HG02981 (cell line): ENCODE measurements around the gene VCAN.
A peak's percentile ranks its signal among the peaks of the same experiment; 100 is the strongest.

ENCODE experiments used
- ATAC-seq: cut with Tn5 transposase; IDR thresholded peaks from one replicate; pipeline ENCODE4 v1.9.1; 2021; ENCODE audit warnings: mild to moderate bottlenecking, moderate library complexity; ENCODE audit not compliant: unreplicated experiment

VCAN gene

DNA sequence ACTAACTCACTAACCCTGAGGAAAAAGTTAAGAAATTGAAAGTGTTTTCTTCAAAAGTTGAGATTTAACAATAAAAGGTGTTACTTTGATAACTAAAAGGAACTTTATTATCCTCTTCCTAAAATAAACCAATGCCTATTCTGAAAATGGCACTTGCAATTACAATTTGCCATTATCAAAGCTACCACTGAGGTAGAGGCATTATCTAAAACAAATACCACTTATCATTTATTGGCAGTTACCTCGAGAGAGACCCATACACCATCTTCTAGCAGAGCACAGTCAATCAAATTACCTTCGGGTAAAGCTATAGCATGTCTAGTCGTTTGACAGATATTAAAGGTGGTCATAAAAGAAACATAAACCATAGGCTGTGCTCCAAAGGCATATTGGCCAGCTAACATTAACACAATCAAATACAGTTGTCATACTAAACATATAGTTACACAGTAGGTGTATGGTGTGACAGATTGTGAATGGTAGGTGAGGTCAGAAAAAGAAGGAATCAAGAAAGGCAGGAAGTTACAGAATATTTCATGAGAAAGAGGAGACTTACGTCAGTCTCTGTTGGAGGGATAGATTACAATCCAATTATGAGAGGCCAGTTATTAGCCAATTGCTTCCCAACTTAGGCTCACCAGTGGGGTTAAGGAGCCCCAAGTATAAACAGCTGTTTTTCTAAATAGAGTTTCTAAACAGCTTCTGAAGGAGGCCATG is 56.3 kb downstream of the VCAN start:
- ATAC-seq: no peak

DNA sequence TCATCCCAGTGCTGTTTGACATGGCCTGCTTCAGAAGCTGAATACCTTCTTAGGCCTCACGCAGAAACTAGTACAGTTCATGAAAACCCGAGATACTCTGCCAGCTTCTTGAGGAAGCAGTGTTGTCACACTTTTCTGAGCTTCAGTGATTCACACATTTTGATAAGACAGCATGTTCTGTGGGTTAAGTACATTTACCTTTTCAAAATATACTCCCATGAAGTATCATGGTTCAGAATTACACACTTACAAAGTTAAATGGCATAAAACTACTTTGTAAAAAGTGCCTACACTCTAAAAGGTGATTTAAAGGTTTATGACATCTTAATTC is 56.9 kb downstream of the VCAN start:
- no peak for ATAC-seq

DNA sequence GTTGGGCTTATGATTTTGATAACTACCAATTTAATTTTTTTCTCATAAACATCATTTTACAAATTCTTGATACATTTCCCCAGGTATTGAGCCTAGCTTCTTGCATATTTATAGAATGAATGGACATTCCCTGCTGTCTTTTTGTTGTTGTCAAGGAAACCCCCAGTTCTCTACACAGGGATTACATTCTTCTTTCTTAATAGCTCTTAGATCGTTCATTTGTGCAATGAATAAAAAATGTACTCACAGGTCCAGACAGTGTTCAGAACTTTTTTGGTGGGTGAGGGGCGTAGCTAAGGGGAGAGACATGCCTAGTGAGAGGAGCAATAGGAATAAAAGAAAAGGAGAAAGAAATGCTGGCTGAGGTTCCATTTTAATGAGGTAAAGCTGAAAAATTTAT is 58.6 kb downstream of the VCAN start:
- no peak for ATAC-seq

DNA sequence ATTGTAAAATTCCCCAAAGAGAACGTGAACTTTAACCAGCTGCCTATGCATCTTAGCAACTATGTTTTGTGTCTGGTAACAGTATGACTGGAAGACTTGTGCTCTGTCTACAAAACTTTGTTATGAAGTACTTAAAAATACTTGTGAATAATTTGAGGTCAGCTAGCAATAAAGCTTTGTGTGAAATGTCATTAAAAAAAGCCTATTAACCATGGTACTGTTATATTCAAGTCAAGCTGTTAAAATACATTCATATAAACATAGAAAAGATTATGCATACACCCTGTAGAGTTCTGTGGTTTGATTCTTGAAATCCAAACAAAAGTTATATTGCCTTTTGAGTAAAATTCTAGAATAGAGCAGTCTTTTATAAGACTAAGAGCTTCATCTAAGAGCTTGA is 60.1 kb downstream of the VCAN start:
- no peak for ATAC-seq

DNA sequence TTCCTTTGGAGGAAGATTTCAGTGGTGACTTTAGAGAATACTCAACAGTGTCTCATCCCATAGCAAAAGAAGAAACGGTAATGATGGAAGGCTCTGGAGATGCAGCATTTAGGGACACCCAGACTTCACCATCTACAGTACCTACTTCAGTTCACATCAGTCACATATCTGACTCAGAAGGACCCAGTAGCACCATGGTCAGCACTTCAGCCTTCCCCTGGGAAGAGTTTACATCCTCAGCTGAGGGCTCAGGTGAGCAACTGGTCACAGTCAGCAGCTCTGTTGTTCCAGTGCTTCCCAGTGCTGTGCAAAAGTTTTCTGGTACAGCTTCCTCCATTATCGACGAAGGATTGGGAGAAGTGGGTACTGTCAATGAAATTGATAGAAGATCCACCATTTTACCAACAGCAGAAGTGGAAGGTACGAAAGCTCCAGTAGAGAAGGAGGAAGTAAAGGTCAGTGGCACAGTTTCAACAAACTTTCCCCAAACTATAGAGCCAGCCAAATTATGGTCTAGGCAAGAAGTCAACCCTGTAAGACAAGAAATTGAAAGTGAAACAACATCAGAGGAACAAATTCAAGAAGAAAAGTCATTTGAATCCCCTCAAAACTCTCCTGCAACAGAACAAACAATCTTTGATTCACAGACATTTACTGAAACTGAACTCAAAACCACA is 67.4 kb downstream of the VCAN start:
- ATAC-seq: peak; percentile 81

DNA sequence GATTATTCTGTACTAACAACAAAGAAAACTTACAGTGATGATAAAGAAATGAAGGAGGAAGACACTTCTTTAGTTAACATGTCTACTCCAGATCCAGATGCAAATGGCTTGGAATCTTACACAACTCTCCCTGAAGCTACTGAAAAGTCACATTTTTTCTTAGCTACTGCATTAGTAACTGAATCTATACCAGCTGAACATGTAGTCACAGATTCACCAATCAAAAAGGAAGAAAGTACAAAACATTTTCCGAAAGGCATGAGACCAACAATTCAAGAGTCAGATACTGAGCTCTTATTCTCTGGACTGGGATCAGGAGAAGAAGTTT is 67.9 kb downstream of the VCAN start:
- ATAC-seq: no peak

DNA sequence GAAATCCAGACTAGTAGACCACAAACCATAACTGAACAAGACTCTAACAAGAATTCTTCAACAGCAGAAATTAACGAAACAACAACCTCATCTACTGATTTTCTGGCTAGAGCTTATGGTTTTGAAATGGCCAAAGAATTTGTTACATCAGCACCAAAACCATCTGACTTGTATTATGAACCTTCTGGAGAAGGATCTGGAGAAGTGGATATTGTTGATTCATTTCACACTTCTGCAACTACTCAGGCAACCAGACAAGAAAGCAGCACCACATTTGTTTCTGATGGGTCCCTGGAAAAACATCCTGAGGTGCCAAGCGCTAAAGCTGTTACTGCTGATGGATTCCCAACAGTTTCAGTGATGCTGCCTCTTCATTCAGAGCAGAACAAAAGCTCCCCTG is 68.6 kb downstream of the VCAN start:
- no peak for ATAC-seq

DNA sequence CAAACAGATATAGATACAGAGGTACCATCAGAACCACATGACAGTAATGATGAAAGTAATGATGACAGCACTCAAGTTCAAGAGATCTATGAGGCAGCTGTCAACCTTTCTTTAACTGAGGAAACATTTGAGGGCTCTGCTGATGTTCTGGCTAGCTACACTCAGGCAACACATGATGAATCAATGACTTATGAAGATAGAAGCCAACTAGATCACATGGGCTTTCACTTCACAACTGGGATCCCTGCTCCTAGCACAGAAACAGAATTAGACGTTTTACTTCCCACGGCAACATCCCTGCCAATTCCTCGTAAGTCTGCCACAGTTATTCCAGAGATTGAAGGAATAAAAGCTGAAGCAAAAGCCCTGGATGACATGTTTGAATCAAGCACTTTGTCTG is 69.2 kb downstream of the VCAN start:
- ATAC-seq: no peak

DNA sequence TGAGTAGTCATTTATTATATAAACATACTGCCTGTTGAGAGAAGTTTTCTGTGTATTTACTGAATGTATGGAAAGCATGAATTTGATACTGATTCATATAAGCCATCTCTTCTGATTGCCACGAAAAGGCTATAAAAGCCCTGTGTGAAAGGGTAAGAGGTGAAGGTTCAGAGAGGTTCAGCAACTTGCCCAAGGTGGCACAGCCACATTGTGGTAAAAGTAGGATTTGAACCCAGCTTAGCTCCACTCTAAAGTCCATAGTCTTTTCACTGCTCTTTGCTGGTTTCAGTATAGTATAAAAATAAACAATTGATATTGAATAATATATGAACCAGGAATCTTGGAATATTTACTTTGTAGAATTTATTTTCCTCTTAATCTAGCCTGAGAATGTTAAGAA is 71.3 kb downstream of the VCAN start:
- no peak for ATAC-seq

DNA sequence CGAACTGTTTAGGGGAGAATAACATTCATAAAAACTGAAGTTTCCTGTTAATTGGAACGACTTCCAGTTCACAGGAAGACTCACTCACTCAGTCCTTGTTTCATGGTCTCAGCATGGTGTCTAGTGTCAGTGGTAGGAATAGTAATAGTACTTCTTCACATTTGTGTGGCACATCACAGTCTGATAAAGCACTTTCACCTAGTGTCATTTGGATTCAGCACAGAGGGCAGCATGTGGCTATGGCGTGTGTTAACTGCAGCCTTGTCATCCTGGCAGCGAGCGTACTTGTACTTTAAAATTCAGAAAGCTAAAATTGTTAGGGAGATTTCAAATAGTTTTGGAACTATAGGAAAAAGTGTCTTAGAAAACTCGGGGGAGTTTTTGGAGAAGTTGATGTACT is 72.4 kb downstream of the VCAN start:
- no peak for ATAC-seq

DNA sequence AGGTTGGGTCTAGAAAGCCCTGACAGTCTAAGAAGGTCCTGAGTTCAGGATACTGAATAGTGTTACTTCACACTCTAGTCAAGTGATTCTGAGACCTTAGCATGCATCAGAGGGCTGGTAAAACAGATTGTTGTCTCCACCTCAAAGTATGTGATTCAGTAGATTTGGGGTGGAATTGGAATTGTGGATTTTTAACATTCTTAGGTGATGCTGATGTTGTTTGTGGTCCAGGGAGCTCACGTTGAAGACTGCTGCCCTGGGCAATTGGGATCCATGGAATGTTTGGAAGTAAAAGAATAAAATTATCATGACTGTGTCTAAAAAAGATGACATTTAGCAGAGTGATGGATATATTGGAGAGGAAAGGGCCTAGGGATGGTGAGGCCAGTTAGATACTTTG is 75.6 kb downstream of the VCAN start:
- ATAC-seq: no peak

DNA sequence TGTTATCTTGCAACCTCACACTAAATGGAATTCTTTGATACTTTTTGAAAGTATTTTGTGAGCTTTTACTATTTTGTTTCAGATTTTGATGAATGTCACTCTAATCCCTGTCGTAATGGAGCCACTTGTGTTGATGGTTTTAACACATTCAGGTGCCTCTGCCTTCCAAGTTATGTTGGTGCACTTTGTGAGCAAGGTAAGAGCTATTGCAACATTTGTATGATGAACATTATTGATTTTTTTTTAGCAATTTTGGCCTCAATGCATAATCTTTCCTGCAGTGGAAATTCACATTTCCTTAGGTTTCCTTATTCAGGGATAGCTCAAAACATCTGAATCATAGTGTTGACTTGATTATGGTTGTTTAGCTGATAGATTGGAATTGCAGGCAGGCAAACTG is 76.3 kb downstream of the VCAN start:
- no peak for ATAC-seq

DNA sequence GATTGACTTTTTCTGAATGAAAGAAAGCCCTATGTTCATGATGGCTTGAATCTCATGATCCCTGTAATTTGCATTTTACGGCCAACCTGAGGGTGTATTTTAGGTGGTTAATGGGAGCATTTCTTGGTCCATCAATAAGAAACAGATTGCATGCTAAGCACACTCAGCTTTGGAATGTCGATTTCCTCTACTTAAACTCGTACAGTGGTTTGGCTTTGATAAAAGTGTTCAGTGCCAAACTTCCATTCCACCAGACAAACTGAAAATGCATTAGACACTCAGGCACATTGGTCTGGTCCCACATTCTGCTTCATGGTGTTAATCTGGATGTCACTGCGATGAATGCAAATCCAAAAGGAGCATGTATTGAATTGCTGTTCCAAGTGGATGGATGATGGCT is 77.0 kb downstream of the VCAN start:
- no peak for ATAC-seq

DNA sequence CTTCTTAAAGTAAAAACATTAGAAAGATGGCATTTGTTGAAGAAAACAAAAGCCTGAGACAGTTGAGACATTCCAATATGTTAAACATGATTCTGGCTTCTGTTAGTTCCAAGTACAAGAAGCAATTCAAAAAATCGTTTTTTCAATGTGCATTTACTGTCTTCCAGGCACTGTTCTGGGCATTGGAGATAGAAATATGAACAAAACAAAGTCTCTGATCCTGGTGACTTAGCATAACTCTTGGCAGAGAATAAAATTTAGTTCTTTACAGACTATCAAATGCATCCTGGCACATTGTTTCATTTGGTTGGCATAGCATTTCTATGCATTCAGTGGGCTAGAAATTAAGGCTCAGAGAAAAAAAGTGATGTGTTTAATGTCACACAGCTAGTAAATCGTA is 77.5 kb downstream of the VCAN start:
- ATAC-seq: no peak

DNA sequence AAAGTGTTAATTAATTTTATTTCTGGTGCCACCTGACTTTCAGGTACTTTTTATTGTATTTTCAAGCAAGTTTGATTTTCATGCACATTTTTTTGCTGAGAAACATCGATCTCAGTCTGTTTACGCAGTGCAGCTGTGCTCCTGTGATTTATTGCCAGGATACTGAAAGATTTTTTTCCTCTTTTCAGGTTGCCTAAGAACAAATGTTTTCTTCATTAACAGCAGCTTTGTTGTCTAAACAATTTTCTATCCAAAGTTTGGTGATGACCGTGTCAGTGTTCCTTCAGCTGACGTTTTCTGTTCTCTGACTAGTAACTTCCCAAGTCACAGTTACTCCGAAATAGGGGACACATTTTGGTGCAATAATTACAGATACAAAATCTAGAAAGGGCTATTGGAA is 78.1 kb downstream of the VCAN start:
- ATAC-seq: no peak

DNA sequence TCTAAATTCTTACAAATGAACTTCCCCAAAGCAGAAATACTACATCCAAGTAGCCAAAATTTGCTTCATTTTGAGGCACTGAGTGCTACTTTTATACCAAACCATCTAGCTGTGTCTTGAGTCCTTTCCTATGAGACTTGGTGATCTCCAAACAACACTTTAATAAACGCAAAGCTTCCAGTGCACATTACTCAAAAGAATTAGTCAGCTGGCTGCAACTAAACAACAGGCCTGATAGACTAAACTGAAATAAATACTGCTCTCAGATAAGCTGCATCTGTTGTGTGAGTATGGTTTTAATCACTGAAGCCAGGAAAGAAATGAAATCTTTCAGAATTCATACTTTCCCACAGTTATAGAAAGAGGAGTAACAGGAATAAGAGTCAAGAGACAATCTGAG is 80.3 kb downstream of the VCAN start:
- no peak for ATAC-seq

DNA sequence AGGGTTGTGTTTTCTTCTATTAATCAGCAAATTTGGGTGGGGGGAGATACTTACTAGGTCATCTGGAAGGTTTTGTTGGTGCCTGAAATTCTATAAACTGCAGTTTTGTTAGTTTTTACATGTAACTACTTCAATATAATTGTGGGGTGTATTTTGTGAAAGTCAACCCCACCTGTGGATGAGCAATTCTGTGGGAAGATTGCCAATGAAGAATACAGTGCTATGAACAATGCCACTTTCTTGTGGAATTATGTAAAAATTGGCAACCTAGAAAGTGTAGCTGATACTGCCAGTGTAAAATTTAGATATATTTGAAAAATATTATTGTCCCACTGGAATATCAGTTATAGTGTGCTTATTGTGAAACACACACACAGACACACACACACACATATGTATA is 80.7 kb downstream of the VCAN start:
- ATAC-seq: no peak

DNA sequence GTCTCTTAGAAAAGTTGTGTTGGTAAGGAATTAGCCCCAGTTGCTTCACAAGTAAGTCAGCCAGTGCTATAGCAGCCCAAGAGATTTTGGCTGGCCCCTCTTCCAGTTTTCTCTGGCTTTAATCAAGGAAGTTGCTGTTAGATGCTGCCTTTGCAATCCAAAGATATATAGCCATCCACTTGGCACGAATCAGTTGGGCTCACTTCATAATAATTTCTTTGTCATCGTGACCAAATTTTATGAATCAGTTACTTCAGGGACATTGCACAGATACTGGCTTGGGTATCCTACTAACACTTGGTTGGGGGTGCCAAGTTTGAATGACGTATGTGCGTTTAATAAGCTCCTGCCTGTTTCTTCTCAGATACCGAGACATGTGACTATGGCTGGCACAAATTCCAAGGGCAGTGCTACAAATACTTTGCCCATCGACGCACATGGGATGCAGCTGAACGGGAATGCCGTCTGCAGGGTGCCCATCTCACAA is 81.5 kb downstream of the VCAN start:
- no peak for ATAC-seq

DNA sequence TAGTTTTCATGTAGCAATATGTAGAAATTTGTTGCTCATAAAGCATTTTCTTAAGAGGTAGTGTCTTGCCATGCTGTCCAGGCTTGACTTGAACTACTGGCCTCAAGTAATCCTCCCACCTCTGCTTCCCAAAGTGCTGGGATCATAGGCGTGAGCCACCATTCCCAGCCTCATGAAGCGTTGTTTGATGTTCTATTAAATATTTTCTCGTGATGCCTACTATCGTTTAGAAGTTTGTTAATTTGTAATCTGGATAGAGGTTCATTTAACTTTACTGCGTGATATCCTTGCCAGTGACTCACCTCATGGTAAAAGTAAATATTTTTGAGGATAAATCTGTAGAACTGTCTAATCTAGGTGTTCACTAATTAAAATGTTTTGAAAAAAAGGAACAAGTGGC is 82.6 kb downstream of the VCAN start:
- ATAC-seq: no peak

DNA sequence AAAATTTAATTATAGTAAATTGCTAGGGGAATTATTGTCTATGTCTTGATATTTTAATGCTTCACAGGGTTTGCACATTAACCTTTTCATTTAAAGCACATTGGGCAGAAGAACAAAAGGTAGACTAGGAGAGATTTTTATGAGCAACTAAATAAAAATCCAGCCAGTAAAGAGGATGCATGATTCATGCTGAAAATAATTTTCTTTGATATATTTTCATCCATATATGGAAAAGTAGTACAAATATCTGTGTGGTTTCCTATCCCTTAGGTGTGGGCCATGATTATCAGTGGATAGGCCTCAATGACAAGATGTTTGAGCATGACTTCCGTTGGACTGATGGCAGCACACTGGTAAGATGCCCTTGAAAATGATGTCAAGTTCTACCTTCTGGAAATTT is 83.1 kb downstream of the VCAN start:
- no peak for ATAC-seq

DNA sequence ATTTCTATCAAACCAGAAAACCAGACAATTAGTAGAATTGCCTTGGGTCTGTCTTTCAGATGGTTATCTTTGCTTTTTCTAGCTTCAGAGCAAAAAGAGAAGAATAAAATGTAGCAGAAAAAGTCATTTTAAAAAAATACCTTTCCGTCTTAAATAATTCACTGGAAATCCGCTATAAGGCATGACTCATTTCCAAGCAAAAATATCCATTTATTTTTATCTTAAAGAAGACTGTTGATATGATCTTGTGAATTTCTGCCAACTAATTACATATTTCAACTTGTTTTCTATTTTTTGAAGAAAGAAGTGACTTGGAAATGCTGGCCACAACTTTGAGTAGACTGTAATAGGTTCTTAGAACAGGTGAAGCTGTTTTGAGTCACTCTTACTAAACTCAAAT is 83.7 kb downstream of the VCAN start:
- ATAC-seq: no peak

DNA sequence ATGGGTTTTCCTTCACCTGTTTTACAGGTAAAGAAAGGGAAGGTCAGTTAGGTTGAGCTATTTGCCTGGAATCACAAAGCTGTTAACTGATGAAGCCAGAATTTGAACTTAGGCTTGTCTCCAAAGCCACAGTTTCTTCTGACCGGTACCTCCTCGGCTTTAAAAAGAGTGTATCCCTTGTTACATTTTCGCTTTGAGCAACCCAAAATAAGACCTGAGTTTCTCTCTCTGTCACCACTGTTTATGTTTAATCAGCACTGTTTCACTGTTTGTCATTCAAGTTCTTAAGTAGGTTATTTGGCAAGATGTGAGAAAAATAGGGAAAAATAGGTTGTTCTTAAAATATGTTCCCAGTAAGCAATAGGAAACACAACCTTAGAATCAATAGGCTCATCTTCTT is 84.6 kb downstream of the VCAN start:
- ATAC-seq: no peak

DNA sequence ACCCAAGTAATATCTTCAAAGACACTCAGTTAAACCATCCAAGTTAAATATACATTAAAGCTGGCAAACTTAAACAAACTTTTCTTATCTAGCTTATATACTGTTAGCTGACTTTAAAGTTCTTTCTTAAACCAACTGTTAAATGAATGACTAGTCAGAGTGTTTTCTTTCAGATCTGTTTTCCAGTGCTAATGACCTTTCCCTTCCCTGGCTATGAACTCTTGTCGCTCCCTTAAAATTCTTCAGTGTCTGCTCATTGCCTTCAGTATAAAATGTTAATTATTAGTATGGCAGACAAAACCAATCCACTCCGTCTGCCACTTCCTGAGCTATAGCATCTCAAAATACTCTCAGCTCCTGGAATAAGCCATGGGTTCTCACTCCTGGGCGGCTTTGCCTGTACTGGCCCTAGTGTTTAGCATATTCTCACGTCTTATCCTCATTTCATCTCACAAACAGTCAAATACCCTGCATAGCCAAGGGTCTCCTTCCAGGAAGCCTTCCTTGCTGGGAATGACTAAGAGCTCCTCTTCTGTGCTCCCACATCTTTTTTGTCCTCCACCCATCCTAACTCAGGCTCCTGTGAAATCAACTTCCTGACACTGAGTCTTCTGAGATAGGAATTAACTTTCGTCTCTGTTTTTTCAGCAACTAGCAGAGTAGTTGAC is 87.7 kb downstream of the VCAN start:
- no peak for ATAC-seq
